Heart left ventricle (tissue), 16 donors: ENCODE results near the gene JTB. TPM values are rescaled to one million over a fixed set of nuclear protein-coding genes. Genes with fewer than 3 reads are reported as not detected.

Experiments
- ATAC-seq, 4 donors: fragments of 200-7000 bp; cut with Tn5 transposase; one replicate each; pipeline ENCODE4 v1.9.1; 2020 to 2022; ENCODE audit warnings: moderate library complexity in 4 of 4, mild to moderate bottlenecking in 3 of 4, moderate number of reproducible peaks in 1 of 4
- DNase-seq, 5 donors: peaks; one replicate each; pipeline ENCODE4 v3.0.0-alpha.2; 2020
- H3K27ac ChIP-seq, 12 donors: fragments of 200-600 bp; sonication (generic) in 4 of 12; one replicate each; pipeline versions ENCODE4 v1.5.0 to v1.8.0; 2016 to 2022; ENCODE audit warnings: mild to moderate bottlenecking in 2 of 12
- H3K27me3 ChIP-seq, 9 donors: fragments of 200-600 bp; sonication (generic) in 2 of 9; one replicate each; pipeline versions ENCODE4 v1.5.1 to v1.8.0; 2016 to 2022; ENCODE audit warnings: mild to moderate bottlenecking in 3 of 9
- H3K36me3 ChIP-seq, 9 donors: fragments of 200-600 bp; sonication (generic) in 2 of 9; one replicate each; pipeline versions ENCODE4 v1.5.0 to v1.8.0; 2018 to 2022; ENCODE audit warnings: mild to moderate bottlenecking in 2 of 9
- H3K4me1 ChIP-seq, 12 donors: fragments of 200-600 bp; sonication (generic) in 4 of 12; one replicate each; pipeline versions ENCODE4 v1.5.0 to v1.8.0; 2016 to 2022; ENCODE audit warnings: mild to moderate bottlenecking in 3 of 12
- H3K4me3 ChIP-seq, 12 donors: fragments of 200-600 bp; sonication (generic) in 4 of 12; one replicate each; pipeline versions ENCODE4 v1.5.0 to v1.8.0; 2017 to 2022; ENCODE audit warnings: mild to moderate bottlenecking in 9 of 12, moderate library complexity in 4 of 12
- H3K9me3 ChIP-seq, 12 donors: fragments of 200-600 bp; sonication (generic) in 4 of 12; one replicate each; pipeline versions ENCODE4 v1.5.0 to v1.8.0; 2016 to 2022; ENCODE audit warnings: mild to moderate bottlenecking in 1 of 12
- CTCF ChIP-seq, 12 donors: fragments of 200-600 bp; sonication (generic) in 4 of 12; IDR thresholded peaks; one replicate each; pipeline versions ENCODE4 v1.5.0 to v1.8.0; 2018 to 2022; ENCODE audit warnings: antibody characterized with exemption in 12 of 12, mild to moderate bottlenecking in 5 of 12
- POLR2A ChIP-seq, 2 donors: fragments of 450-650 bp; IDR thresholded peaks; one replicate each; pipeline ENCODE4 v1.6.1; 2017; ENCODE audit warnings: antibody characterized with exemption in 2 of 2, mild to moderate bottlenecking in 2 of 2, moderate library complexity in 2 of 2
- WGBS, 4 donors: extraction: QIAGEN DNeasy Blood & Tissue Kit in 2 of 4; methylation state at CpG; one replicate each; pipeline versions ENCODE4 v1.1.5 to v1.1.7; 2013 to 2018; 5-methylcytosine and 5-hydroxymethylcytosine counted together
- intact Hi-C, 10 donors: fragments of 100-400 bp; cut with DNase I; formaldehyde crosslinking; loops; one replicate each; pipeline versions ENCODE4 v1.11.1 to v1.14.2; 2022
- polyA plus RNA-seq, 2 donors: library from polyadenylated mRNA; stranded (reverse); fragments of 200-250 nt; gene quantifications; one replicate each; pipeline ENCODE4 v1.2.3, GENCODE V29; 2013
- total RNA-seq, 9 donors: library from RNA; depleted of rRNA in 2 of 9; stranded (reverse); fragments of >200 nt in 2 of 9; fragmentation: NEBNext Ultra II Directional in 3 of 9; extraction: Animal tissue kit (Norgen Biotek cat#: 25700) in 3 of 9; gene quantifications; one replicate each; pipeline versions ENCODE4 v1.1.0 to v1.2.4, GENCODE V29; 2016 to 2023
- donor health status: ischemic (EF 13 %, LVEDD 7.1; RV severe dilation, severe dysfunction).
- donor health status: healthy with polysubstance abuse.
- donor health status: DM: no; HTN: yes; CAD: no.
- donor health status: DM: no; HTN: no; CAD: no.
- donor health status: ischemic (EF 25% LVEDD 6.9; RV normal size, moderate dysfunction).
- donor health status: ischemic (EF 25% LVEDD 5.7; RV mildly dilated, moderate dysfunction).
- donor health status: healthy.
- donor health status: DM: yes; HTN: yes; CAD: no.
- donor health status: ischemic (EF 35%, LVEDD 5.7; RV mildly dilated, moderate dysfunction).
- donor health status: nonischemic (EF 11% LVEDD 7.7; RV severe dilation, severe dysfunction).
- donor health status: DM: yes; HTN: yes; CAD: no.
- donor health status: PGD.
- donor health status: ischemic (EF 29% LVEDD 5.4; RV normal size, mild dysfunction).
- donor health status: nonischemic (EF 23%, LVEDD 6.1; RV moderate dilation, normal function).

The JTB gene
- total and polyA plus RNA-seq, 11 donors = 55.0 to 222 (median 85.8) TPM

- intact Hi-C loops = loop anchor here in 4 of 10 donors (2.0 to 10.0 kb wide), 2 partner anchors 15 to 147 kb away; no protein-coding TSS in a partner anchor
- DNase-seq = no peak
- 92 to 95% (median 94%) methylated on average over 31 to 34 of the region's 34 CpGs for WGBS, 4 donors
These were observed 35.4 kb downstream of the JTB start for GRCh38 chr1:153941826-153942725.

GRCh38 chr1:153940756-153941155 lies 36.7 kb downstream of the JTB start:
- Histone ChIP-seq H3K27me3 (no peaks in the 10 kb centered on the region), H3K27ac (no peak overlapping the region), H3K9me3 (no peaks in the 10 kb centered on the region), H3K4me3 (no peak overlapping the region), H3K4me1 (peaks cover 0 to 35% (median 22%) of the 10 kb centered on the region in 12 donors), H3K36me3 (peaks cover 0 to 82% (median 69%) of the 10 kb centered on the region in 9 donors)
- intact Hi-C loops = loop anchor here in 4 of 10 donors (10.0 kb wide), 1 partner anchor 146 kb away; no protein-coding TSS in a partner anchor
- no peak for TF ChIP-seq CTCF (IDR thresholded peaks at IDR 0.05)
- no peak for TF ChIP-seq POLR2A (IDR thresholded peaks at IDR 0.05)
- no peak for DNase-seq
- WGBS, 4 donors = 86 to 92% (median 91%) methylated on average over 8 of the region's 8 CpGs
- ATAC-seq = no peak

More at GRCh38 chr1:153941826-153942725, 35.4 kb downstream of the JTB start:
- TF ChIP-seq CTCF (IDR thresholded peaks at IDR 0.05) (no peak), POLR2A (IDR thresholded peaks at IDR 0.05) (no peak)
- Histone ChIP-seq H3K4me1 (peaks cover 0 to 41% (median 28%) of the 10 kb centered on the region in 12 donors), H3K9me3 (no peaks in the 10 kb centered on the region), H3K27ac (peak overlapping the region in 3 of 12 donors; percentile 48 to 100 (median 99)), H3K4me3 (no peak overlapping the region), H3K27me3 (no peaks in the 10 kb centered on the region), H3K36me3 (peaks cover 0 to 69% (median 56%) of the 10 kb centered on the region in 9 donors)
- ATAC-seq = no peak

GRCh38 chr1:153939476-153939875 lies 38.0 kb downstream of the JTB start:
- WGBS, 4 donors = 90 to 96% (median 93%) methylated on average over 12 of the region's 12 CpGs
- Histone ChIP-seq H3K27me3 (no peaks in the 10 kb centered on the region), H3K27ac (no peak overlapping the region), H3K36me3 (peaks cover 0 to 95% (median 82%) of the 10 kb centered on the region in 9 donors), H3K4me3 (no peak overlapping the region), H3K4me1 (peaks cover 0 to 23% (median 15%) of the 10 kb centered on the region in 12 donors), H3K9me3 (no peaks in the 10 kb centered on the region)
- intact Hi-C loops = no loop called here
- TF ChIP-seq CTCF (IDR thresholded peaks at IDR 0.05) = no peak
- TF ChIP-seq POLR2A (IDR thresholded peaks at IDR 0.05) = no peak
- ATAC-seq (no peak), DNase-seq (no peak)

GRCh38 chr1:153938996-153939395 lies 38.5 kb downstream of the JTB start:
- H3K27ac ChIP-seq = no peak overlapping the region
- DNase-seq (no peak), ATAC-seq (no peak)
- no peaks in the 10 kb centered on the region for H3K27me3 ChIP-seq
- TF ChIP-seq CTCF (IDR thresholded peaks at IDR 0.05) (no peak), POLR2A (IDR thresholded peaks at IDR 0.05) (no peak)
- H3K4me3 ChIP-seq = no peak overlapping the region
- H3K4me1 ChIP-seq = peaks cover 0 to 18% (median 12%) of the 10 kb centered on the region in 12 donors
- intact Hi-C loops = no loop called here
- H3K9me3 ChIP-seq = no peaks in the 10 kb centered on the region
- peaks cover 0 to 98% (median 86%) of the 10 kb centered on the region in 9 donors for H3K36me3 ChIP-seq
- WGBS, 4 donors = 89 to 96% (median 93%) methylated on average over 3 of the region's 3 CpGs
